GM21786 (cell line): ENCODE measurements around the gene THBS1.
A peak's percentile ranks its signal among the peaks of the same experiment; 100 is the strongest.

ENCODE experiments used
- ATAC-seq: cut with Tn5 transposase; IDR thresholded peaks from one replicate; pipeline ENCODE4 v1.9.1; 2021; ENCODE audit not compliant: unreplicated experiment

THBS1 gene

DNA sequence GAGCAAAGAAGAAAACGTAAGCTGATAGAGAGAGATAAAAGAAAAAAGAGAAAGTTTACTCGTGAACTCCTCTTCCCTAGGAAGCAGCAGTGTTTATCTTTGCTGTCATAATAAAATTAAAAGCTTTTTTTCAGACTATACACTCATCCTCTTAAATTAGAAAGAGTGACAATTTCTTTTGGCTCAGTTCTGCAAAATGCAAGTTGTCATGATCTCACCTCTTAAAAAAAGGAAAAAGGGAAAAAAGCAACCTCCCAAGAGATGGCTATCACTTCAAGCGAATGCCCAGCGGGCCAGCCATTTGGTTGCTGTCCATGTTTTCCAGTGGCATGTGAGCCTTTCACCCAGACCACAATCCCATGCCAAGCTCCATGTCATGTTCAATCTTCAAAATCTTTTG is 7.0 kb upstream of the THBS1 start:
- no peak for ATAC-seq

DNA sequence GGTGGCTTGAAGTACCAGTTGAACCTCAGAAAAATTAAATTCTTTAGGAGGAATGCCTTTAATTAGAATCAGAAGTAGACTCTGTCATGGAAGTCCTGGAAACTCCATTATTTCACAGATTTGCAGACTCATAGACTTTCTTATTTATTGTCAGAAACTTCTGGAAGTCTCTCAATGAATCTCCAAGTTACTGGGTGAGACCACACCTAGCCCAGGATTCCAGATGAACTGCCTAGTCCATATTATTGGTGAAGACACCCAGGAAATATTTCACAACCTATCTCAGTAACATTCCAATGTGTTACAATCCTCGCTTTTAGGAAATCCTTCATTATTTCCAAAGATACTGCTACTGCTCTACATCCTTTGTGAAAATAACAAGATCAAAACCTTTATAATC is 6.5 kb upstream of the THBS1 start:
- no peak for ATAC-seq

DNA sequence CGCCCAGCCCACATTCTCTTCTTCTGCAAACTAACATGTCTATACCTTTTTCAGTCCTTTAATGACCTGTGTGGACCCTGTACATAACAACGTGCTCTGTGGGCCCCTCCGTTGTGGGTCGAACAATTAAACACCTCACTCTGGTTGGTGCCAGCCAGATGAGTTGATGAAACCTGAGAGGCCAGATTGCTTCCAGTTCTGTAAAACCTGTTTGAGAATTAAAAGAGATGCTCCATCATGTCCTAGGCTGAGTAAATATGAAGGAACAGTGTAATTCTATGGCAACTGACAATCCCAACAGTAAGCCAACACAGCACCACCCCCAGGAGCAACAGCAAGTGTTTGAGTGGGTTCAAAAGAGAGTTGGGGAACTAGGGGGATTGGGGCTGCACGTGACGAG is 5.7 kb upstream of the THBS1 start:
- no peak for ATAC-seq

DNA sequence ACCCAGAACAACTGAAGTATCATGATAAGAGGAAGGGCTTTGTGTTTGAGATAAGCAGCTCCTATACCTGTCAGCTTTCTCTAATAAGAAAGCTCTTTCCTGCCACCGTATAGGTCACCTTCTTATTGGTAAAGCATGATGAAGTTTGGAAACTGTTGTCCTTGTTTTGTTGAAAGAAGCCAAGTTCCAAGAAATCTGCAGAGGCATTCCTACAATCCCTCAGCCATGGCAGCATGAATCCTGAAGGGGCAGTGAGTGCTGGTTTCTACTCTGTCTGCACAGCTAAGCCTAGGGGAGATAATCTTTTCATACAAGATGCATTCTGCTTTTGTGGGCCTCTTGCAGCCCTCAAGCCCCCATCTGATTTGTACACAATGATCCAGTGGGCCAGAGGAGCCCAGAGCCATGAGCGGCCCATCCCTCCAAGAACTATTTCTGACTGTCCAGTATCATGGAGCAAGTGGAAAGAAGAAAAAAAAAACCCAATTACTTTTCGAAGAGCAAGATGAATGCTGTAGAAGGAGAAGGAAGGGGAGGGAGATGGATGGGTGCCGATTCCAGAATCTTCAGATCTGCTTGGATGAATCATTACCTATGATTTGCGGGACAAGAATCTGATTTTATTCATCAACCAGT is 1.9 kb upstream of the THBS1 start:
- ATAC-seq: no peak

DNA sequence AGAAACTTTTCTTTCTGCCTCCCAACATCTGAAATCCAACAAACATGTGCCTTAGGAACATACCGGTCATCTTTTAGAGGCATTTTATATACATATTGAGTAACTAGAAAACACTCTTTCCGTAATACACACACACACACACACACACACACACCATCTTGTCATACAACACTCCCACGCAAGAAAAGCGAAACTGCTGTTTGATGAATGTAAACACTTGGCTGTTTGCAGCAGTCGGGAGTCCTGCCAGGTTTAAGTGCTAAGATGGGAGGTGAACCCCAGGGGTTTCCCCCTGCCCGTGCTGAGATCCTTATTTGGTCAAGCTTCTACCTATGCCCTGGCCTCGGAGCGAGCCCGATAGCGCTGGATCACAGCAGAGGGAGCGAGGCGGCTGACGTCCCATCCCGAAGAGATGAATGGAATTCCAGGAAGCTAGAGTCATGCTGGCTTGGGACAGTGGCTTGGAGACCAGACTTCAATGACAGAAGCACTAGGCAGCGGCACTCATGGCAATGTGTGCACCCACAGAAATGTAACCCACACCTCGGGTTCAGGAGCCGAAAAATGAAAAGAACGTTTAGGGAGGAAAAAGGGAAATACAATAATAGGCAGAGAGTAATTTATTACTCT is 1.3 kb upstream of the THBS1 start:
- ATAC-seq: no peak

DNA sequence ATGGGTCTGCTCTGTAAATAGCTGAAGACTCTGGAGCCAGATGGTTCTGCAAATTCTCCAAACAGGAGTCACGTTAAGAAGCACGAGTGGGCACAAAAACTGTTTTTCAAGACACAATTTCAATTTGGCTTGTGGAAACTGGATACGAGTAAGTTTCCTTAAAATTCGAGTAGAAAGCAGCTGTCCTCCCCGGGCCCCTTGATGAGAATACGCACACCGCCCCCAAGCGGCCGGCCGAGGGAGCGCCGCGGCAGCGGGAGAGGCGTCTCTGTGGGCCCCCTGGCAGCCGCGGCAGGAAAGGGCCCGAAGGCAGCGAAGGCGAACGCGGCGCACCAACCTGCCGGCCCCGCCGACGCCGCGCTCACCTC is 778 bp upstream of the THBS1 start:
- ATAC-seq: peak; percentile 63

DNA sequence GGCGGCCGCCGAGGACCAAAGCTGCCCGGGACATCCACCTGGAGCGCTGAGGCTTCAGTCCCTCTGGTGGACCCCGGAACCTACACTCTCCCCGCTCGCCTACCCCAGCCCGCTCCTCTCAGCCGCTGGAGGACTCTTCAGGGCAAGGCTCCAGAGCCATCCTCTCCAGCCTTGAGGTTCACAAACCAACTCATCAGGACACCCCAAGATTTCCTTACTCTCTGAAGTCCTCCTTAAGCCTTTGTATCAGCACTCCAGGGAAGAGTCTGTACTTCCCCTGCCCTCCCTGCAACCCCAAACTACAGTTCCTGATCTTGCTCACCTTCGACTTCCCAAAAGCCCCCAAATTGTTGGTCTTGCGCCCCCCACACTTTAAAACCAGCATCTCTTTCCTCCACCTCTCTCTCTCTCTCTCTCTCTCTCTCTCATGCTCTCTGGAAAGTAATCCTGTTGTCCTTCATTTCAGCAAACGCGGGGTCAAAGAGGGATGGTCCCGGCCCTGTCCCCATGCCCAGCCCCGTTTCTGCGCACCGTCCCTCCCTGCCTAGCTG is 438 bp downstream of the THBS1 start:
- ATAC-seq: no peak

DNA sequence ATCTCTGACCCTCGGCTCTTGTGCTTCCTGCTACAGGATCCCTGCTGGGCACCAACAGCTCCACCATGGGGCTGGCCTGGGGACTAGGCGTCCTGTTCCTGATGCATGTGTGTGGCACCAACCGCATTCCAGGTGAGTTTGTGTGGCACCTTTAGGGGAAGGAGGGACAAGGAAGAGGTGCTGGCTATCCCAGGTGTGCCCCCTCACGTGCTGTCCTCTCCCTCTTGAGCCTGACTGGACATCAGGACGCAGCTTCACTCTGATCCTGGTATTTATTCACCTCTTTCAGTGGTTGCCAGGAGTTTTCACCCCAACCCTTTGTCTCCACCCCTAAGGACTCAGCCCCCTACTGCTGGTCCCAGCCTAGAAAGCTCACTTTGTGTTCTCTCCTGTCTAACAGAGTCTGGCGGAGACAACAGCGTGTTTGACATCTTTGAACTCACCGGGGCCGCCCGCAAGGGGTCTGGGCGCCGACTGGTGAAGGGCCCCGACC is 960 bp downstream of the THBS1 start:
- no peak for ATAC-seq

DNA sequence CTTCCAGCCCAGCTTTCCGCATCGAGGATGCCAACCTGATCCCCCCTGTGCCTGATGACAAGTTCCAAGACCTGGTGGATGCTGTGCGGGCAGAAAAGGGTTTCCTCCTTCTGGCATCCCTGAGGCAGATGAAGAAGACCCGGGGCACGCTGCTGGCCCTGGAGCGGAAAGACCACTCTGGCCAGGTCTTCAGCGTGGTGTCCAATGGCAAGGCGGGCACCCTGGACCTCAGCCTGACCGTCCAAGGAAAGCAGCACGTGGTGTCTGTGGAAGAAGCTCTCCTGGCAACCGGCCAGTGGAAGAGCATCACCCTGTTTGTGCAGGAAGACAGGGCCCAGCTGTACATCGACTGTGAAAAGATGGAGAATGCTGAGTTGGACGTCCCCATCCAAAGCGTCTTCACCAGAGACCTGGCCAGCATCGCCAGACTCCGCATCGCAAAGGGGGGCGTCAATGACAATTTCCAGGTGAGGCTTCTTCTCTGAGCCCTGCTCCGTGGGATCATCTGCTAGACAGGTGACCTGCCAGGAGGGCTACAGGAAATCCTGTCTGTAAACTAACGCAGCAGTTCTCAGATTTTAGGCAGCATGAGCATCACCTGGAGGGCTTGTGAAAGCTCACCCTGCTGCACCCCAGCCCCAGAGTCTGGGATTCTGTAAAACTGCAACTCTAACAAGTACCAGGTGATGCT is 1.6 kb downstream of the THBS1 start:
- ATAC-seq: no peak

DNA sequence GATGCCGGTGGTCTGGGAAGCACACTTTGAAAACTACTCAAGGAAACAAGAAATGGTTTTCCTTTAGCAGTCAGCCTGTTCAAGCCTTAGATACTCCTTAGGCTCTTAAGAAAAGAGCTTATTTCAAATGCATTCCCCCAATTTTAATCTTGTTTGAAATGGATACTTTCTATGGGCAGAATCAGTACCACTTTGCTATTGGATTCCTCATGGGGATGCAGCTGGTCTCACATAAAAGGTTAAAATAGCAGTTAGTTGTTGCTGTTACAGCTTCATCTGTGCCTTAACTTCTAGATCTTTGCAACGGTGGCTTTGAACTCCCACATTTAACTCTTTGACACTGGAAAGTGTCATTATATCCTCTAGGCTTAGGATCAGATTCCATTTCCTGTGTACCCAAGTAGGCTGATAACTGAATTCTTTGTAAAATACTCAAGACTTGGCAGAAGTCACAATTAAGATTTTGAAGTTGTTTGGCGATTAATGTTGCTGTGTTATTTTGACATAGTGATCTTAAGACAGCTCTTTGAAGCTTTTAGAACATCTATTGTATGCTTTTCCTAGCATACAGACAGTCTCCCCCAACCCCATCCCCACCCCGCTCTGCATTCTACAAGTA is 2.2 kb downstream of the THBS1 start:
- ATAC-seq: no peak

DNA sequence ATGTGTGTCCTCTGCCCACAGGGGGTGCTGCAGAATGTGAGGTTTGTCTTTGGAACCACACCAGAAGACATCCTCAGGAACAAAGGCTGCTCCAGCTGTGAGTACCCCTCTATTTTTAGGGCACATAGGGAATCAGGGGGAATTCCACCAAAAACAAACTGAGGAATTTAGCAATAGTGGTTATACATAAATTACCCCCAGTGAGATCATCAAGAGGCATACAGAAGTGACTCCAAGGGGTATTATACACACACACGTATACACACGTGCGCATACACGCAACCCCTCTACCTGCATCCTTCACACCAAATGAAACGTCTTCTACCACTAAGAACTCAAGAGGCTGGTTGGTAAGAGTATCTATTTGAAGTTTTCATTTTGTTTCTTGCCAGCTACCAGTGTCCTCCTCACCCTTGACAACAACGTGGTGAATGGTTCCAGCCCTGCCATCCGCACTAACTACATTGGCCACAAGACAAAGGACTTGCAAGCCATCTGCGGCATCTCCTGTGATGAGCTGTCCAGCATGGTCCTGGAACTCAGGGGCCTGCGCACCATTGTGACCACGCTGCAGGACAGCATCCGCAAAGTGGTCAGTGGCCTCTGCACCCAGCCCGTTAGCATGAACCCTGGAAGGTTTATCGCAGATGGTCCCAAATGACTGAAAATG is 2.9 kb downstream of the THBS1 start:
- ATAC-seq: no peak

DNA sequence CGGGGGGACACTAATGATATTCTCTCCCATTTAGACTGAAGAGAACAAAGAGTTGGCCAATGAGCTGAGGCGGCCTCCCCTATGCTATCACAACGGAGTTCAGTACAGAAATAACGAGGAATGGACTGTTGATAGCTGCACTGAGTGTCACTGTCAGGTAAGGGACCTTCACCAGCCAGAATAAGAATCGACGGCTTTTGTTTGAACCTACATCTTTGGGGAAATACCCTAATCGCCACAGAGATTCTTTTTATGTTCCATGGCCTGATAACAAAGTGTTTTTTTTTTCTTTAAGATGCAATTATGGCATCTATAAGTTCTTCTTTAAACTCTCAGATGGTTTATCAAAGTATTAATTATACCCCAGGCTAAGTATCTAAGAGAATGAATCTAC is 3.4 kb downstream of the THBS1 start:
- ATAC-seq: no peak

DNA sequence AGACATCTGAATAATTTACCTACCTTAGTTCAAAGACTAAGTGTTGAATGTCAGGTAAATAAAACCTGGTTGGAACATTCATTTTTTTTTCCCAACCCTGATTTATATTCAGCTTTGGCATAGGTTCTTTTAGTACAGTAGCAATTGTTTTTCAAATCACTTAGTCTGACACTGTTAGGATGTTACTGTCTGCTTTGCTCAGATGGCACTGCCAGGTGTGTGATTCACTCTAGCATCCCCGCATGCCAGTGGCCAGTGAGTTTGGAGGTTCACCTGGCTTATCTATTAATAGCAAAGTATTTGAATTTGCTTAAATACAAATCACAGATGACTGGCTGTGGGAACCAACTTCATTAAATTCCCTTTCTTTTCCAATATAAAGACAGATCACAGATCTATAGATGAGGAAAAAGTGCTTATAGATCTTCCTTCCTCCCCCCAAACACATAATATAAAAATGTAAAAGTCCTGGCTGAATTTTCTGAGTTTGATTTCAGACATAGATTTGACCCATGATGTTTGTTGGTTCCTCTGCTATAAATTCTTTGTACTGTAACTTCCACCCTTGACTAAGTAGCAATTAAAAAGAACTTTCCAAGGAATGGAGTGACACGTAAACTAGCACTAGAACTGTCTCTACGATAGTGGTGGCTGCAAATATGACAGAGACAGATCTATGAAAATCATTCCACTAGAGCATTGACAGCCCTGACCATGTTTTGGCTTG is 3.9 kb downstream of the THBS1 start:
- ATAC-seq: no peak

DNA sequence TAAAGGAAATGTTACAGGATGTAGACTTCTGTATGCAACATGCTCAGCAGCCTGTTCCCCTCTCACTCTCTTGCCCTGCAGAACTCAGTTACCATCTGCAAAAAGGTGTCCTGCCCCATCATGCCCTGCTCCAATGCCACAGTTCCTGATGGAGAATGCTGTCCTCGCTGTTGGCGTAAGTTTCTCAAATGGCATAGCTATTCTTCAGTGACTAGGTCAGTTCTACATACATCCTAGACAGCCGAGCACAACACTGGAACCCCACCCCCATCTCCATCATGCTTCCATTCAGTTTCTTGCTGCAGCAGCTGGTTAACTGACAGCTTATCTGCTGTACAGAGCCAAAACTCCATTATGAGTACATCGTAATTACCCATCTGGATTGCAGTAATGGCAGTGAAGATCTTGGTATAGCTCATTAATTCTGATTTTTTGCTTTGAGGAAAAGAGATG is 4.5 kb downstream of the THBS1 start:
- no peak for ATAC-seq

DNA sequence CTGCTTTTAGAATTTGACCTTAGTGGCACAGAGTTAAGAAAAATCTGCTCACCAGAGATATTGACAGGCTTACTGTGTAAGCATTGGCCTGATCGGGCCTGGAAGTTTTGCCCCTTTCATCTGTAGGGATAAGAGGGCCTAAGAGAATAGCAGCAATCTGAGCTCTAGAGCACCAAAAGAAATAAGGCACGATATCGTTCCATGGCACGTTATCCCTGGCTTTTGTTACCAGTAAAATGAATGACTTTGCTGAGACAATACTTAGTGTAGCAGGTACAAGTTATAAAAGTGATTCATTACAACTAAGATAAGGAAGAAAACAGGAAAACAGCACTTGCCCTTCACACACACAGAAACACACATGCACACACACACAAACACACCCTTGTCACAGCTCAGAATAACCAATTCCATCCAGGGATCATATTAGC is 5.0 kb downstream of the THBS1 start:
- ATAC-seq: no peak

DNA sequence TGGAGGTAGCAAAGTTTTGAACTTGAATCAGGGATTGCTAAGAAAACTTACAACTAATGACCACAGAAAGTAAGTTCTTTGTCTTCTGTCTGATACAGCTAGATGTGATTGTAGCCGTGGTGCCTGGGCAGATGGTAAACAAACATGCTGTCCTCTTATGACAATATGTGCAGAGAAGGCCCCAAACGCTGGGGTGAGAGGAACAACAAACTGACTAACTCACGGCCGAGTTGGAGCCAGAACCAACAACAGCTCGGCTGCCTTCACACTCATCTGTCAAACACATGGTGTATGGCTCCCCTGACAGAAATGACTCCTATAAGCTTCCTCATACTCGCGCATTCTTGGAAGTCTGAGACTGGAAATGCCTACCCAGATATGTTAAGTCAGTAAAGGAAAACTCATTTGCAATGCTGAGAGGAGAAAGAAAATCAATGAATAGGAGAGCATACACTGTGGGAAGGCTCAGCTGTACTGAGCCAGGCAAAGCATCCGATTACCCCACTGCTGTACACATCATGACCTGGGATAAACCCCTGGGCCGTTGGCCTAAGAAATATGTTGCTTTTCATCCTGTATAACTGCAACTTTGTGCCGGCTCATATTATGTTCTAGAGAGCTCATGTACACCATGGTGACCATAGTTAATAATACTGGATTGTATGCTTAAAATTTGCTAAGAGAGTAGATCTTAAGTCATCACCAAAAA is 5.7 kb downstream of the THBS1 start:
- no peak for ATAC-seq

DNA sequence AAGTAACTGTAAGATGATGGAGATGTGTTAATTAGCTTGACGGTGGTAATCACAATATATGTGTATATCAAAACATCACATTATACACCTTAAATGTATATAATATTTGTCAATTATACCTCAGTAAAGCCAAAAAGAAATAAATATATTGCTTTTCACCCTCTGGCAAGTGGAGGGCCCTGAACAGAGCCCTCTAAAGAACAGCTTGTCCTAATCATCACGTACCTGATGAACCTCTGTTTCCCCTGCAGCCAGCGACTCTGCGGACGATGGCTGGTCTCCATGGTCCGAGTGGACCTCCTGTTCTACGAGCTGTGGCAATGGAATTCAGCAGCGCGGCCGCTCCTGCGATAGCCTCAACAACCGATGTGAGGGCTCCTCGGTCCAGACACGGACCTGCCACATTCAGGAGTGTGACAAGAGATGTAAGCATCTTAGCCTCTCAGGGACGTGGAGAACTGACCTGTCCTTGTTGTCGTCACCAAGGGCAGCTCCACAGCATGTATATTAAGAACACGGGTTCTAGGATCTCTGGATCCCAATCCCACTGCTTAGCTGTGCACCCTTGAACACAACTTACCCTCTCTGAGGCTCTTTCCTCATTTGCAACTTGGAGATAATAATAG is 6.3 kb downstream of the THBS1 start:
- no peak for ATAC-seq

DNA sequence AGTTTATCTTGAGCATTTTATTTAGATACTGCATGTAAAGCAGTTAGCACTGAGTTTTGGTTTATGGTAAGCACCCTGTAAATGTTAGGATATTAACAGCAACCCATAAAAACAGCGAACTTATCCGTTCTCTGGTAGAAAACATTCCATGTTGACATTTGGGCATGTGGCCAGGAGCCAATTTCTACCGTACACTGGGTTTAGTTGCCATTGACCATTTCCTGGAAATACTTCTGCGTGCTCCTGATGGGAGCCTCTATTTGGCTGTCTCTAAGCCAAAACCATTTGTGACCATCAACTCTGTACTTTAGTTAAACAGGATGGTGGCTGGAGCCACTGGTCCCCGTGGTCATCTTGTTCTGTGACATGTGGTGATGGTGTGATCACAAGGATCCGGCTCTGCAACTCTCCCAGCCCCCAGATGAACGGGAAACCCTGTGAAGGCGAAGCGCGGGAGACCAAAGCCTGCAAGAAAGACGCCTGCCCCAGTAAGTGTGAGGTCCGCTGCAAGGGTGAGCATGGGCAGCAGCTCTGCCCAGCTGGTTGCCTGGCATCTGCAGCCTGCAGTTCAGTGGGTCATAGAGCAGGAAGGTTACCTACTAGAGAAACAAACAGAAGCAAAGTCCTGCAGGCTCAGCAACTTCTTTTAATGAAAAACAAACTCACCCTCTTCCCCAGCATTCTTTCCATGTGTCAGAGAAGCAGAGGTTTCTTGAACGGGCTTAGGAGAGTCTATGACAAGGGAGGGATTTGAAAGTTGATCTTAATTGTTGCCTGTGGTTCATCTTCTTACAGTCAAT is 7.1 kb downstream of the THBS1 start:
- ATAC-seq: no peak
